ENCODE measurements around the gene CRNN. TPM values are rescaled to one million over a fixed set of nuclear protein-coding genes. Genes with fewer than 3 reads are reported as not detected.

Gene CRNN
- polyA plus RNA-seq, 3 donors, result 0.36 to 5.0 TPM; not detected in 1

DNA sequence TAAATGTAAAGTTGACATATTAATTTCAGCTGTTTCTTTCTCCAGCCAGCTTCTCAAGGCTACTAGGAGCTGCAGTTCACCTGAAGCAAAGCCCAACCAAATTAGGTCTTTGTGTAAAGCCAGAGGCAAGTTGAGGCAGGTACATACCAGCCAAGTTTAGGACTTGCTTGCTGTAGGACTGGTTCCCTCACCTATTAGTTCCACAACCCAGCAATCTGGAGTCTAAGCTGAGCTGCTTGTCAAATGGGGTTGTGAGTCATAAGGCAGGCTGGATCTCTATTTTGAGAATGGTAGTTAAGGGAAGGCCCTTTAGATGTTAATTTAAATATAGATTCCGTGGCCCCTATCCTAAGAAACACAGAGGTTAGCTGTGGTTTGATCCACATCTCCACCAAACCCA, 46.6 kb downstream of the CRNN start:
- no peak overlapping the region for H3K27ac ChIP-seq (ENCODE audit: low read depth, low read length)
- 41 to 55% (median 42%) methylated on average over 1 of the region's 1 CpG for WGBS, 3 donors

DNA sequence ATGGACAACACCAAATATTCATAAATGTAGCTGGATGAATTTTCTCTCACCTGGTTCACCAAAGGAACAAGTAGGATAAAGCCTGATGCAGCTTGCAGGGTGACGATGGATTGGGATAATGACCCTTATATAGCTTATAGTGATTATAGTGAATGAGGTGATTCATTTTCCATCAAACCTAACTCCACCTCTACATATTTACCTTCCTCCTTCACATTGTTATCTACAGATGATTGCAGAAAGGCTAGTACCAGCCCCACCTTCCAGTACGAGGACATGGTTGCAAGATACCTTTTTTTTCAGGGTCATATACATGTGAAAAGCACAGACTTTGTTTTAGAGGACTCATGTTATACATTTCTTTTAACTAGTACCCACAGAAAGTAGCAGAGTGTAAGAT, 54.2 kb downstream of the CRNN start, which contains the start of gene FLG2:
TSS of gene FLG2 (minus strand) at position 101 of the 400 bp plus-strand sequence. CDS start 1,122 bp downstream, outside the sequence.
- 81 to 90% (median 82%) methylated on average over 2 of the region's 2 CpGs for WGBS, 3 donors
- no peak within 1 kb of the TSS for H3K27ac ChIP-seq (ENCODE audit: low read depth, low read length)

Other genes with a start within 250 kb of the CRNN start
- under 1 TPM in 1 of 3 donors, not detected in 2; 0.01 TPM for gene HRNR, start 190.1 kb downstream of the CRNN start, polyA plus RNA-seq
- under 1 TPM in 2 of 3 donors, not detected in 1; 0.01 to 0.03 TPM for gene FLG, start 89.0 kb downstream of the CRNN start, polyA plus RNA-seq
- under 1 TPM in 1 of 3 donors, not detected in 2; 0.01 TPM for gene FLG2, start 54.3 kb downstream of the CRNN start, polyA plus RNA-seq
- gene LCE5A, start 96.5 kb upstream of the CRNN start, polyA plus RNA-seq, result not detected
- under 1 TPM in 1 of 3 donors, not detected in 2; 0.52 TPM for gene CRCT1, start 100.2 kb upstream of the CRNN start, polyA plus RNA-seq
- gene LCE3E, start 152.5 kb upstream of the CRNN start, polyA plus RNA-seq, result not detected
- gene LCE3D, start 166.3 kb upstream of the CRNN start, polyA plus RNA-seq, result not detected
- not detected for gene LCE3C, start 186.0 kb upstream of the CRNN start, polyA plus RNA-seq
- gene LCE3B, start 199.5 kb upstream of the CRNN start, polyA plus RNA-seq, result not detected
- not detected for gene LCE3A, start 208.8 kb upstream of the CRNN start, polyA plus RNA-seq
- gene LCE2D, start 249.1 kb upstream of the CRNN start, polyA plus RNA-seq, result not detected